HepG2 (cell line): ENCODE results near the gene MTHFD1L. TPM values are rescaled to one million over a fixed set of nuclear protein-coding genes. Genes with fewer than 3 reads are reported as not detected.

Experiments used
- ATAC-seq: fragments of 200-7000 bp; cut with Tn5 transposase; 3 replicates; pipeline ENCODE4 v1.9.1; 2020; ENCODE audit warnings: mild to moderate bottlenecking, moderate library complexity
- BruUV-seq: library from RNA; stranded (reverse); fragments of 400-500 nt; replicated peaks from 2 replicates; lab custom pipeline; 2021; lab: Mats Ljungman, UMichigan
- CTCF ChIA-PET: fragments of 300-600 bp; formaldehyde crosslinking; extraction: SDS; loops from one replicate; lab custom pipeline; 2021; ENCODE audit warnings: low total read pairs, inconsistent platforms, low intra/inter-chr PET ratio; lab: Yijun Ruan, JAX
- POLR2A ChIA-PET: fragments of 350-600 bp; sonication (Branson Sonifier 250); formaldehyde crosslinking; loops from one replicate; lab custom pipeline; 2020; ENCODE audit warnings: antibody characterized with exemption, inconsistent platforms; lab: Yijun Ruan, JAX
- DNase-seq: peaks from one replicate; pipeline ENCODE4 v3.0.0-alpha.2; 2015; ENCODE audit warnings: low spot score
- FAIRE-seq: peaks from 3 replicates; lab custom pipeline; 2011; peaks lifted over from hg19 to GRCh38; lab: Jason Lieb, UNC
- H2AFZ ChIP-seq: one replicate; pipeline ENCODE4 v1.6.1; 2011; ENCODE audit warnings: low read length, inconsistent platforms
- H3K27ac ChIP-seq: fragments of 300-600 bp; 3 replicates; pipeline ENCODE4 v1.8.0; 2011; ENCODE audit warnings: mixed run types, mild to moderate bottlenecking, mixed read lengths, low read length, inconsistent platforms; ENCODE audit not compliant: insufficient read depth; ENCODE audit errors: extremely low read length
- H3K27me3 ChIP-seq, 2 experiments: fragments of 200-600 bp in 1 of 2; 2 replicates in 1 of 2; 3 replicates in 1 of 2; pipeline versions ENCODE4 v1.6.0 to v1.8.0; 2011; ENCODE audit warnings: low read length in 2 of 2, mild to moderate bottlenecking in 2 of 2, moderate library complexity in 2 of 2, inconsistent platforms in 1 of 2; ENCODE audit not compliant: insufficient read depth in 2 of 2, control insufficient read depth in 1 of 2
- H3K36me3 ChIP-seq, 2 experiments: fragments of 200-600 bp in 1 of 2; replicated peaks in 1 of 2; 2 replicates in 1 of 2; 3 replicates in 1 of 2; pipeline versions ENCODE4 v1.5.1 to v1.8.0; 2011; ENCODE audit warnings: low read length in 2 of 2, inconsistent platforms in 1 of 2; ENCODE audit not compliant: insufficient read depth in 2 of 2, control insufficient read depth in 1 of 2
- H3K4me1 ChIP-seq: 2 replicates; pipeline ENCODE4 v1.5.1; 2012; ENCODE audit warnings: low read length, inconsistent platforms; ENCODE audit not compliant: insufficient read depth
- H3K4me2 ChIP-seq: 2 replicates; pipeline ENCODE4 v1.6.0; 2011; ENCODE audit warnings: low read depth, low read length, inconsistent platforms
- H3K4me3 ChIP-seq, 3 experiments: fragments of 200-600 bp in 1 of 3; sonication (generic), shearing (Covaris generic) in 1 of 3; replicated peaks in 1 of 3; 2 replicates each; pipeline ENCODE4 v1.5.1; 2011 to 2016; ENCODE audit warnings: low read length in 3 of 3, inconsistent platforms in 2 of 3, low read depth in 2 of 3, mild to moderate bottlenecking in 2 of 3, control low read depth in 1 of 3, mixed read lengths in 1 of 3; ENCODE audit not compliant: insufficient read depth in 1 of 3
- H3K79me2 ChIP-seq: one replicate; pipeline ENCODE4 v1.6.1; 2011; ENCODE audit warnings: low read length, inconsistent platforms; ENCODE audit not compliant: insufficient read depth
- H3K9ac ChIP-seq: 2 replicates; pipeline ENCODE4 v1.6.0; 2011; ENCODE audit warnings: mild to moderate bottlenecking, low read depth, low read length, inconsistent platforms; ENCODE audit not compliant: insufficient read depth
- H3K9me3 ChIP-seq: 2 replicates; pipeline ENCODE4 v1.5.1; 2012; ENCODE audit warnings: mild to moderate bottlenecking, low read length
- H4K20me1 ChIP-seq: 2 replicates; pipeline ENCODE4 v1.6.0; 2011; ENCODE audit warnings: inconsistent platforms, mild to moderate bottlenecking, low read length, moderate library complexity; ENCODE audit not compliant: insufficient read depth
- CERS6 ChIP-seq: sonication (generic); formaldehyde crosslinking; IDR thresholded peaks from 2 replicates; pipeline ENCODE4 v1.5.0; 2020; ENCODE audit warnings: missing genetic modification reagents
- HNF1B ChIP-seq: sonication (generic); formaldehyde crosslinking; IDR thresholded peaks from 2 replicates; pipeline ENCODE4 v1.5.1; 2020; ENCODE audit warnings: mild to moderate bottlenecking, moderate library complexity, missing genetic modification reagents
- SMARCC2 ChIP-seq: fragments of 450-650 bp; IDR thresholded peaks from 2 replicates; pipeline ENCODE4 v1.6.1; 2017; ENCODE audit warnings: antibody characterized with exemption, mild to moderate bottlenecking
- ZNF687 ChIP-seq: sonication (generic); formaldehyde crosslinking; IDR thresholded peaks from 2 replicates; pipeline ENCODE4 v1.5.1; 2020; ENCODE audit warnings: mild to moderate bottlenecking, missing genetic modification reagents, moderate library complexity
- ZNF782 ChIP-seq: sonication (generic); formaldehyde crosslinking; IDR thresholded peaks from 2 replicates; pipeline ENCODE4 v1.4.0; 2020; ENCODE audit warnings: missing genetic modification reagents, mild to moderate bottlenecking, borderline replicate concordance
- ZNF891 ChIP-seq: sonication (generic); formaldehyde crosslinking; IDR thresholded peaks from 2 replicates; pipeline ENCODE4 v1.5.0; 2020; ENCODE audit warnings: mild to moderate bottlenecking, missing genetic modification reagents
- WGBS: methylation state at CpG from one replicate; pipeline ENCODE4 v1.1.6; 2017; ENCODE audit warnings: low lambda C conversion rate; 5-methylcytosine and 5-hydroxymethylcytosine counted together
- in situ Hi-C: cut with HindIII; loops from 2 replicates; pipeline ENCODE4 v1.10.0; 2017; ENCODE audit warnings: low pct_unique_long_range_greater_than_20kb; ENCODE audit not compliant: extremely low pct_ligation_motif_present
- intact Hi-C: fragments of 100-400 bp; cut with micrococcal nuclease; formaldehyde crosslinking; loops from one replicate; pipeline ENCODE4 v1.10.0; 2022; ENCODE audit not compliant: unreplicated experiment
- polyA plus RNA-seq, 8 experiments: library from polyadenylated mRNA; depleted of rRNA in 3 of 8; stranded (reverse) in 7 of 8; unstranded in 1 of 8; fragments of >200 nt; fragmentation: Illumina TruSeq in 4 of 8; extraction: Trizol in 4 of 8; gene quantifications; 2 replicates each; pipeline versions ENCODE4 v1.2.1 to v1.2.3, GENCODE V29; 2011 to 2016; ENCODE audit warnings: low read depth in 4 of 8, missing spikeins in 1 of 8, mixed read lengths in 1 of 8; ENCODE audit not compliant: insufficient read depth in 1 of 8
- total RNA-seq, 5 experiments: library from RNA; depleted of rRNA; stranded (reverse); fragments of >200 nt; fragmentation: Illumina TruSeq; extraction: Trizol; gene quantifications; 2 replicates each; pipeline ENCODE4 v1.2.3, GENCODE V29; 2016; ENCODE audit warnings: low read depth in 1 of 5

The MTHFD1L gene
- total and polyA plus RNA-seq, 2 of the 13 experiments (the other 11 are each of a cell fraction or from before 2014, with no cell fraction given) = 24.0 to 39.6 TPM

GRCh38 chr6:151088963-151089362, 223.5 kb downstream of the MTHFD1L start:
- H3K79me2 ChIP-seq = no peaks in the 10 kb centered on the region
- FAIRE-seq (no peak), DNase-seq (no peak), ATAC-seq (no peak)
- H3K9ac ChIP-seq = no peak overlapping the region
- H3K36me3 ChIP-seq = peaks cover 10 to 26% of the 10 kb centered on the region in 2 experiments; a peak in 4 of 5 replicates
- intact Hi-C loops = no loop called here
- no peak for TF ChIP-seq HNF1B (CRISPR knock-in tag)
- no peak for TF ChIP-seq ZNF891 (CRISPR knock-in tag)
- no peak for TF ChIP-seq ZNF687 (CRISPR knock-in tag)
- no peak for TF ChIP-seq ZNF782 (CRISPR knock-in tag)
- TF ChIP-seq SMARCC2 = no peak
- TF ChIP-seq CERS6 (CRISPR knock-in tag) = no peak
- no peaks in the 10 kb centered on the region for H3K27me3 ChIP-seq
- ChIA-PET POLR2A (no interaction called here), CTCF (no interaction called here)
- peaks cover 15% of the 10 kb centered on the region for H3K4me1 ChIP-seq
- no peak overlapping the region for H2AFZ ChIP-seq
- in situ Hi-C loops = no loop called here
- no TSS peak for BruUV-seq
- no peak overlapping the region for H3K27ac ChIP-seq
- no peaks in the 10 kb centered on the region for H4K20me1 ChIP-seq
- H3K4me2 ChIP-seq = no peak overlapping the region
- H3K9me3 ChIP-seq = no peaks in the 10 kb centered on the region
- H3K4me3 ChIP-seq = no peak overlapping the region
- WGBS = 91% methylated on average over 3 of the region's 3 CpGs
